ENCODE results near the gene CPLANE2.

The CPLANE2 gene, protein sequence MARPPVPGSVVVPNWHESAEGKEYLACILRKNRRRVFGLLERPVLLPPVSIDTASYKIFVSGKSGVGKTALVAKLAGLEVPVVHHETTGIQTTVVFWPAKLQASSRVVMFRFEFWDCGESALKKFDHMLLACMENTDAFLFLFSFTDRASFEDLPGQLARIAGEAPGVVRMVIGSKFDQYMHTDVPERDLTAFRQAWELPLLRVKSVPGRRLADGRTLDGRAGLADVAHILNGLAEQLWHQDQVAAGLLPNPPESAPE

DNA sequence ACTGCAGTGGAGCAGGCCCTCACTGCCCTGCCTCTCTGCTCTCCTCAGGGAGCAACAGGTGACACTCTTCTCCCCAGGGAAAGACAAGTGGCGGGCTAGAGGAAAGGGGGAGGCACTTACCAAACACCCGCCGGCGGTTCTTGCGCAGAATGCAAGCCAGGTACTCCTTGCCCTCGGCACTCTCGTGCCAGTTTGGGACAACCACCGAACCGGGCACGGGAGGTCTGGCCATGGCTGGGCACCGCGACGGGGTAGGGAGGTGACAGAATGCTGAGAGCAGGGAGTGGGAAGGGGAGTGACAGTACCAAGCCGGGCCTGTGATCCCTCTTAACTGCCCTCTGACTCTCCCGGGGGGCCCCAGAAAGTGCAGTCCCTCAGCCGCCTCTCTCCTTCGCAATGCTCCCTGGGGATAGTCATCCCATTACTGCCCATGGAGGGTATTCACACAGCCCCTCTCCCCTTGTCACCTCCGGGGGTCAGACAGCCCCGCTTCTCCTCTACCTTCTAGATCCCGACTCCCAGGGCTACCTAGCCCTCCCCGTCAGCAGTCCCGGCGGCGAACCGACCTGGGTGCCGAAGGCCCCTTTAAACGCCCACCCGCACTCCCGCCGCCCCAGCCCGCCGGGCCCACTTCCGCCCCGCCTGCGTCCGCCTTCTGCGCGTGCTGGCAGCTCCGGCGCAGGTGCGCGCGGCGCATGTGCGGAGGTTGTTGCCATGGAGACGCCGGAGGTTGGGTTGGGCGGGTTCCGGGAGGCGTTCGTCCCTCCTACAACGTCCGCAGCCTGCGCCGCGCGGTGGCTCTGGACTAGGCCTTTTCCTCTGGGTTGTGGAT lies at the start of gene CPLANE2:
Gene CPLANE2, minus strand, starts transcription at position 673 of the 832 bp plus-strand sequence. Its CDS starts 441 bp downstream, at position 232.
- peak; percentile 59 for TF ChIP-seq TAF1 (IDR thresholded peaks at IDR 0.05; ENCODE audit: low read depth)
- TF ChIP-seq FOXM1 (IDR thresholded peaks at IDR 0.05; ENCODE audit: borderline replicate concordance, low read depth), result no peak
- TF ChIP-seq EGR1 (IDR thresholded peaks at IDR 0.05), result peak; percentile 82
- no peak for TF ChIP-seq TEAD4 (IDR thresholded peaks at IDR 0.05)
- TF ChIP-seq, protein P1, sequence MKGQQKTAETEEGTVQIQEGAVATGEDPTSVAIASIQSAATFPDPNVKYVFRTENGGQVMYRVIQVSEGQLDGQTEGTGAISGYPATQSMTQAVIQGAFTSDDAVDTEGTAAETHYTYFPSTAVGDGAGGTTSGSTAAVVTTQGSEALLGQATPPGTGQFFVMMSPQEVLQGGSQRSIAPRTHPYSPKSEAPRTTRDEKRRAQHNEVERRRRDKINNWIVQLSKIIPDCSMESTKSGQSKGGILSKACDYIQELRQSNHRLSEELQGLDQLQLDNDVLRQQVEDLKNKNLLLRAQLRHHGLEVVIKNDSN (IDR thresholded peaks at IDR 0.05), result 0 out of 2 replicates have a peak, but pooled peaks have one; percentile 37
- TF ChIP-seq, protein P2, sequence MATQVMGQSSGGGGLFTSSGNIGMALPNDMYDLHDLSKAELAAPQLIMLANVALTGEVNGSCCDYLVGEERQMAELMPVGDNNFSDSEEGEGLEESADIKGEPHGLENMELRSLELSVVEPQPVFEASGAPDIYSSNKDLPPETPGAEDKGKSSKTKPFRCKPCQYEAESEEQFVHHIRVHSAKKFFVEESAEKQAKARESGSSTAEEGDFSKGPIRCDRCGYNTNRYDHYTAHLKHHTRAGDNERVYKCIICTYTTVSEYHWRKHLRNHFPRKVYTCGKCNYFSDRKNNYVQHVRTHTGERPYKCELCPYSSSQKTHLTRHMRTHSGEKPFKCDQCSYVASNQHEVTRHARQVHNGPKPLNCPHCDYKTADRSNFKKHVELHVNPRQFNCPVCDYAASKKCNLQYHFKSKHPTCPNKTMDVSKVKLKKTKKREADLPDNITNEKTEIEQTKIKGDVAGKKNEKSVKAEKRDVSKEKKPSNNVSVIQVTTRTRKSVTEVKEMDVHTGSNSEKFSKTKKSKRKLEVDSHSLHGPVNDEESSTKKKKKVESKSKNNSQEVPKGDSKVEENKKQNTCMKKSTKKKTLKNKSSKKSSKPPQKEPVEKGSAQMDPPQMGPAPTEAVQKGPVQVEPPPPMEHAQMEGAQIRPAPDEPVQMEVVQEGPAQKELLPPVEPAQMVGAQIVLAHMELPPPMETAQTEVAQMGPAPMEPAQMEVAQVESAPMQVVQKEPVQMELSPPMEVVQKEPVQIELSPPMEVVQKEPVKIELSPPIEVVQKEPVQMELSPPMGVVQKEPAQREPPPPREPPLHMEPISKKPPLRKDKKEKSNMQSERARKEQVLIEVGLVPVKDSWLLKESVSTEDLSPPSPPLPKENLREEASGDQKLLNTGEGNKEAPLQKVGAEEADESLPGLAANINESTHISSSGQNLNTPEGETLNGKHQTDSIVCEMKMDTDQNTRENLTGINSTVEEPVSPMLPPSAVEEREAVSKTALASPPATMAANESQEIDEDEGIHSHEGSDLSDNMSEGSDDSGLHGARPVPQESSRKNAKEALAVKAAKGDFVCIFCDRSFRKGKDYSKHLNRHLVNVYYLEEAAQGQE (IDR thresholded peaks at IDR 0.05; ENCODE audit: low read depth), result no peak
- peak; percentile 93 for TF ChIP-seq ZBTB7A (IDR thresholded peaks at IDR 0.05; ENCODE audit: low read depth)
- TF ChIP-seq NFIC (IDR thresholded peaks at IDR 0.05), result peak; percentile 22; the same call in 1 of the 2 replicates
- TF ChIP-seq, protein P3, sequence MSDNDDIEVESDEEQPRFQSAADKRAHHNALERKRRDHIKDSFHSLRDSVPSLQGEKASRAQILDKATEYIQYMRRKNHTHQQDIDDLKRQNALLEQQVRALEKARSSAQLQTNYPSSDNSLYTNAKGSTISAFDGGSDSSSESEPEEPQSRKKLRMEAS (IDR thresholded peaks at IDR 0.05), result peak; percentile 75; the same call in 1 of the 2 replicates
- no peak for TF ChIP-seq RAD21 (IDR thresholded peaks at IDR 0.05; ENCODE audit: low read depth)
- TF ChIP-seq YY1 (IDR thresholded peaks at IDR 0.05; ENCODE audit: low read depth), result no peak
- no peak for TF ChIP-seq EP300 (IDR thresholded peaks at IDR 0.05; ENCODE audit: borderline replicate concordance)
- TF ChIP-seq CREB1 (IDR thresholded peaks at IDR 0.05; ENCODE audit: low read depth), result no peak; the same call in 1 of the 2 replicates
- peak; percentile 61 for TF ChIP-seq TCF12 (IDR thresholded peaks at IDR 0.05; ENCODE audit: low read depth)

DNA sequence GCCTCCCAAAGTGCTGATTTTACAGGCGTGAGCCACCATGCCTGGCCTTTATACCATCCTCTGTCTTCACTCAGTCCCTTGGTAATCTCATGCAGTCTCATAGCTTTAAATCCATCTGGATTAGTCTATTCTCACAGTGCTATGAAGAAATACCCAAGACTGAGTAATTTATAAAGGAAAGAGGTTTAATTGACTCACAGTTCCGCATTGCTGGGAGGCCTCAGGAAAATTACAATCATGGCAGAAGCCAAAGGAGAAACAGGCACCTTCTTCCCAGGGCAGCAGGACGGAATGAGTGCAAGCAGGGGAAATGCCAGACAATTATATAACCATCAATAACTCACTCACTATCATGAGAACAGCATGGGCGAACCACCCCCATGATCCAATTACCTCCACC lies 49.1 kb upstream of the CPLANE2 start:
- no peak for TF ChIP-seq EGR1 (IDR thresholded peaks at IDR 0.05)
- no peak for TF ChIP-seq FOXM1 (IDR thresholded peaks at IDR 0.05; ENCODE audit: borderline replicate concordance, low read depth)
- no peak for TF ChIP-seq NFIC (IDR thresholded peaks at IDR 0.05)
- no peak for TF ChIP-seq CEBPB (IDR thresholded peaks at IDR 0.05)
- TF ChIP-seq, protein P3 (IDR thresholded peaks at IDR 0.05), result no peak
- TF ChIP-seq EP300 (IDR thresholded peaks at IDR 0.05; ENCODE audit: borderline replicate concordance), result no peak
- no peak for TF ChIP-seq CREB1 (IDR thresholded peaks at IDR 0.05; ENCODE audit: low read depth)
- no peak for TF ChIP-seq TCF12 (IDR thresholded peaks at IDR 0.05; ENCODE audit: low read depth)
- no peak for TF ChIP-seq TAF1 (IDR thresholded peaks at IDR 0.05; ENCODE audit: low read depth)
- TF ChIP-seq, protein P1 (IDR thresholded peaks at IDR 0.05), result no peak
- TF ChIP-seq, protein P2 (IDR thresholded peaks at IDR 0.05; ENCODE audit: low read depth), result no peak
- no peak for TF ChIP-seq ZBTB7A (IDR thresholded peaks at IDR 0.05; ENCODE audit: low read depth)
- TF ChIP-seq YY1 (IDR thresholded peaks at IDR 0.05; ENCODE audit: low read depth), result no peak
- no peak for TF ChIP-seq TEAD4 (IDR thresholded peaks at IDR 0.05)
- TF ChIP-seq RAD21 (IDR thresholded peaks at IDR 0.05; ENCODE audit: low read depth), result no peak

DNA sequence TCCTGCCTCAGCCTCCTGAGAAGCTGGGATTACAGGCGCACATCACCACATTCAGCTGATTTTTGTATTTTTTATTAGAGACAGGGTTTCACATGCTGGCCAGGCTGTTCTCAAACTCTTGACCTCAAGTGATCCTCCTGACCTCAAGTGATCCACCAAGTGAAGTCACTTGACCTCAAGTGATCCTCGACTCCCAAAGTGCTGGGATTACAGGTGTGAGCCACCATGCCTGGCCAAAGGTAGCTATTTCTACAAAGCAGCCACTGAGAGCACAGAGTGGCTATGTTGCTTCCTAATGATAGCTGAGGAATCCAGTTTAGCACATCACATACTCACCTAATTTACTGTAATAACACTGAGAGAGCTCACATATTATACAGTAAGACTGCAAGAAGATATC lies 44.8 kb upstream of the CPLANE2 start:
- TF ChIP-seq, protein P3 (IDR thresholded peaks at IDR 0.05), result no peak
- TF ChIP-seq ZBTB7A (IDR thresholded peaks at IDR 0.05; ENCODE audit: low read depth) (no peak), EGR1 (IDR thresholded peaks at IDR 0.05) (no peak), FOXM1 (IDR thresholded peaks at IDR 0.05; ENCODE audit: borderline replicate concordance, low read depth) (no peak), YY1 (IDR thresholded peaks at IDR 0.05; ENCODE audit: low read depth) (no peak), CEBPB (IDR thresholded peaks at IDR 0.05) (no peak), CREB1 (IDR thresholded peaks at IDR 0.05; ENCODE audit: low read depth) (no peak), TAF1 (IDR thresholded peaks at IDR 0.05; ENCODE audit: low read depth) (no peak)
- TF ChIP-seq, protein P1 (IDR thresholded peaks at IDR 0.05), result no peak

DNA sequence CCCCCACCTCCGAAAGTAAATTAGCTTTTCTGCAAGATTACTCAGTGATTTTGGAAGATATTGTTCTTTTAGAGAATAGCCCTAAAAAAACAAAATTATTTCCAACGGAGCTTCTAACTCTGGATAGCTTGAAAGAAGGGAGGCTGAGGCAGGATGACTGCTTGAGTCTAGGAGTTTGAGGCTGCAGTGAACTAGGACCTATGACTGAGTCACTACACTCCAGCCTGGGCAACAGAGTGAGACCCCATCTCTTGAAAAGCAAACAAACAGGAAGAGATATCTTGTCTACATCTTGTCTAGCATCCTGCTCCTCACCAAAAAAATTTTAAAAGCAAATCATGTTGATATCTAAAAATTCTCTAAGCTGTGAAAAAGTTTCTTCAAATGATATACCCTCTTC lies 42.2 kb upstream of the CPLANE2 start:
- TF ChIP-seq NFIC (IDR thresholded peaks at IDR 0.05) (no peak), TCF12 (IDR thresholded peaks at IDR 0.05; ENCODE audit: low read depth) (no peak), EP300 (IDR thresholded peaks at IDR 0.05; ENCODE audit: borderline replicate concordance) (no peak), CREB1 (IDR thresholded peaks at IDR 0.05; ENCODE audit: low read depth) (no peak), TAF1 (IDR thresholded peaks at IDR 0.05; ENCODE audit: low read depth) (no peak), CEBPB (IDR thresholded peaks at IDR 0.05) (no peak), TEAD4 (IDR thresholded peaks at IDR 0.05) (no peak), YY1 (IDR thresholded peaks at IDR 0.05; ENCODE audit: low read depth) (no peak), RAD21 (IDR thresholded peaks at IDR 0.05; ENCODE audit: low read depth) (no peak), ZBTB7A (IDR thresholded peaks at IDR 0.05; ENCODE audit: low read depth) (no peak), EGR1 (IDR thresholded peaks at IDR 0.05) (no peak), FOXM1 (IDR thresholded peaks at IDR 0.05; ENCODE audit: borderline replicate concordance, low read depth) (no peak)
- TF ChIP-seq, protein P3 (IDR thresholded peaks at IDR 0.05), result no peak
- TF ChIP-seq, protein P2 (IDR thresholded peaks at IDR 0.05; ENCODE audit: low read depth), result no peak
- TF ChIP-seq, protein P1 (IDR thresholded peaks at IDR 0.05), result no peak

Data from Ishikawa (cell line).